ENCODE results near the gene NTN3.

NTN3 gene

DNA sequence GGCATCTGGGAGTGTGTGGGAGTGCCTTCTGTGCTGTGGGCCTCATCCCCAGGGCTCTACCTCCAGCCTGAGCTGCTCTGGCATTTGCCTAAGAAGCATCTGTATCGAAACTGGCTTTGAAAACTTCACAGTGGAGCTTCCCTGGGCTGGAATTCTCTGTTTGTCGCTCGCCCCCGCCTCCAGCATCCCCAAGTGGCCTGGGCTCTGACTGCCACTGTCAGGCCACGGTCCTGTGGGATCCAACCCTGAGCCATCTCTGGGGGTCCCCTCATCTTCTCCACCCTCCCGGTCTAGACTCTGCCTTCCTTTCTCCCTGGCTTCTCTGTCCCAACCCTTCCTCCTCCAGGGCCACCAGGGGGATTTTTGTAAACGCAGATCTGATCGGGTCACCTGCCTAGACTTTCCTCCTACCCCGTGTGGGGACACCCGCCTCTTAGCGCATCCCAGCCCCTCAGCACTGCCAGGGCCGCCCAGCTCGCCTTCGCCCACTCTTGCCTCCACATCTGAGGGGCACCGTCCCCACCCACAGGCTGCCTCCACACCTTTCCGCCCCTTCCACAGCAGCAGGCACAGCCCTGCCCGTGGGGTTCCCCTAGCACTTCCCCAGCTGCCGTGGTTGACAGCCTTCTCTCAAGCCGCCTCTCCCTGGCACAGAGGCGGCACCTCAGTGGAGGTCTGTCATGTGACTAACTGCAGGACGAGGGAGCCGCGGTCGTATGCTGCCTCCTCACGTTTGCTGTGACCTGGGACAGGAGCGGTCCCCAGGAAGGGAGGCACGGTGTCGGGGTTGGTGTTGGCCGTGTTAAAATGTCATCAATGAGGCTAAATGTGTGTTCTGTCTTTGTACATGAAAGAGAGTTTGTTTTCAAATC, 15.8 kb downstream of the NTN3 start:
- no peak overlapping the region for H3K4me3 ChIP-seq (ENCODE audit: low read depth, low read length)
- no peak for DNase-seq (ENCODE audit: low read depth)
- TF ChIP-seq, protein P1, sequence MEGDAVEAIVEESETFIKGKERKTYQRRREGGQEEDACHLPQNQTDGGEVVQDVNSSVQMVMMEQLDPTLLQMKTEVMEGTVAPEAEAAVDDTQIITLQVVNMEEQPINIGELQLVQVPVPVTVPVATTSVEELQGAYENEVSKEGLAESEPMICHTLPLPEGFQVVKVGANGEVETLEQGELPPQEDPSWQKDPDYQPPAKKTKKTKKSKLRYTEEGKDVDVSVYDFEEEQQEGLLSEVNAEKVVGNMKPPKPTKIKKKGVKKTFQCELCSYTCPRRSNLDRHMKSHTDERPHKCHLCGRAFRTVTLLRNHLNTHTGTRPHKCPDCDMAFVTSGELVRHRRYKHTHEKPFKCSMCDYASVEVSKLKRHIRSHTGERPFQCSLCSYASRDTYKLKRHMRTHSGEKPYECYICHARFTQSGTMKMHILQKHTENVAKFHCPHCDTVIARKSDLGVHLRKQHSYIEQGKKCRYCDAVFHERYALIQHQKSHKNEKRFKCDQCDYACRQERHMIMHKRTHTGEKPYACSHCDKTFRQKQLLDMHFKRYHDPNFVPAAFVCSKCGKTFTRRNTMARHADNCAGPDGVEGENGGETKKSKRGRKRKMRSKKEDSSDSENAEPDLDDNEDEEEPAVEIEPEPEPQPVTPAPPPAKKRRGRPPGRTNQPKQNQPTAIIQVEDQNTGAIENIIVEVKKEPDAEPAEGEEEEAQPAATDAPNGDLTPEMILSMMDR (IDR thresholded peaks at IDR 0.05; ENCODE audit: control insufficient read depth, extremely low read depth, insufficient read depth) = no peak

DNA sequence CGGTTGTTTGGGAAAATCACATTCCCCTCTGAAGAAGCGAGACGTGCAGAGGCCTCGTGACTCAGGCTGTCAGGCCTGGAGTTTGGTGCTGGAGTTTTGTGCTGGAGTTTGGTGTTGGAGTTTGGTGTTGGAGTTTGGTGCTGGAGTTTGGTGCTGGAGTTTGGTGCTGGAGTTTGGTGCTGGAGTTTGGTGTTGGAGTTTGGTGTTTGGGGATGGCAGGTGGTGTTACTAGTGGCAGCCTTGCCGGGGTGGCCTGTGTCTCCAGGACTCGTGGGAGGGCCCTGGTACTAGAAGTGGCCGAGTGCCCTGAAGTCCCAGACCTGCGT, 16.4 kb downstream of the NTN3 start:
- TF ChIP-seq, protein P1 (IDR thresholded peaks at IDR 0.05; ENCODE audit: control insufficient read depth, extremely low read depth, insufficient read depth) = no peak
- H3K4me3 ChIP-seq (ENCODE audit: low read depth, low read length) = no peak overlapping the region
- no peak for DNase-seq (ENCODE audit: low read depth)

DNA sequence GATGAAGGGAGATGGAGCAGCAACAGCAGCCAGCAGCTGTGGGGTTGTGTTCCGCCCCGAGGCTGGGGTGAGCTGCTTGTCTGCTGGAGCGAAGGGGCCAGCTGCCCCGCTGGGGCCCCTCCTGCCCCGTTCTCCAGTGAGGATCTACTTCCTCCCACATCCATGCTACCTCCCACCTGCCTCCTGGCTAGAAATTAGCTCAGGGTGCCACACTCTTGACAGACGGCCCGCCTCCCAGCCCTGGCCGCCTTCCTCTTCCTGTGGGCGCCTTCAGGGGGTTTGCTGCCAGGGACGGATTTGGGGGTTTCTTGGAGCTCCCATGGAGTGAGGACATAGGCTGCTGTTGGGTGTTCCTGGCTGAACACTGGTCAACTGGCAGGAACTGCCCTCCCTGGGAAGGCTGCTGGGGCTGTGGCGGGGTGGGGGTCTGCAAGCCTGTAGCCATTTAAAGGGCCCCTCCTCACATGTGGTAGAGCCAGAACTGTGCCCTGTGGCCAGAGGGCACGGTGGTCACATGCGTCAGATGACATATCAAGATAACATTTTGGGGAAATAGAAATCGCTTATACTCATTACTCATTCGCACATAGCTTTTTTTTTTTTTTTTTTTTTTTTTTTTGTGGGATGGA, 16.9 kb downstream of the NTN3 start:
- DNase-seq (ENCODE audit: low read depth) = no peak
- TF ChIP-seq, protein P1 (IDR thresholded peaks at IDR 0.05; ENCODE audit: control insufficient read depth, extremely low read depth, insufficient read depth) = no peak
- no peak overlapping the region for H3K4me3 ChIP-seq (ENCODE audit: low read depth, low read length)

DNA sequence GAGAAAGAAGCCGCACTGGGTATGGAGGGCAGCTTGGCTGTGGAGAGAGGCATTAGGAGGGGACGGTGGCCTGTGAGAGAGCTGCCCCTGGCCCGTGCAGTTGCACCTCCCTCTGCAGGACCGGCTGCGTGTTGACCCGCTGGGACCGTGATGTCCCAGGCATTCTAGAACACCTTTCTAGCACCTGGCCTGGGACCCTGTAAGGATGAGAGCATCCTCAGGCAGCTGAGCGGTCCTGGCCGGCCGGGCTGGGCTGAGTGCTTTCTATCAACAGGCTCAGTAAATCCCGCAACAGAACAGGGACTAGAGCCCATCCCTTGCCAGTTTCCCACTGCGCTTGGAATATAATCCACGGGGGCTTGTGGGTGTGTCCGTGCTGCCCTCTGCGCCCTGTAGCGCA, 18.5 kb downstream of the NTN3 start:
- TF ChIP-seq, protein P1 (IDR thresholded peaks at IDR 0.05; ENCODE audit: control insufficient read depth, extremely low read depth, insufficient read depth) = no peak
- H3K4me3 ChIP-seq (ENCODE audit: low read depth, low read length) = no peak overlapping the region
- DNase-seq (ENCODE audit: low read depth) = no peak

DNA sequence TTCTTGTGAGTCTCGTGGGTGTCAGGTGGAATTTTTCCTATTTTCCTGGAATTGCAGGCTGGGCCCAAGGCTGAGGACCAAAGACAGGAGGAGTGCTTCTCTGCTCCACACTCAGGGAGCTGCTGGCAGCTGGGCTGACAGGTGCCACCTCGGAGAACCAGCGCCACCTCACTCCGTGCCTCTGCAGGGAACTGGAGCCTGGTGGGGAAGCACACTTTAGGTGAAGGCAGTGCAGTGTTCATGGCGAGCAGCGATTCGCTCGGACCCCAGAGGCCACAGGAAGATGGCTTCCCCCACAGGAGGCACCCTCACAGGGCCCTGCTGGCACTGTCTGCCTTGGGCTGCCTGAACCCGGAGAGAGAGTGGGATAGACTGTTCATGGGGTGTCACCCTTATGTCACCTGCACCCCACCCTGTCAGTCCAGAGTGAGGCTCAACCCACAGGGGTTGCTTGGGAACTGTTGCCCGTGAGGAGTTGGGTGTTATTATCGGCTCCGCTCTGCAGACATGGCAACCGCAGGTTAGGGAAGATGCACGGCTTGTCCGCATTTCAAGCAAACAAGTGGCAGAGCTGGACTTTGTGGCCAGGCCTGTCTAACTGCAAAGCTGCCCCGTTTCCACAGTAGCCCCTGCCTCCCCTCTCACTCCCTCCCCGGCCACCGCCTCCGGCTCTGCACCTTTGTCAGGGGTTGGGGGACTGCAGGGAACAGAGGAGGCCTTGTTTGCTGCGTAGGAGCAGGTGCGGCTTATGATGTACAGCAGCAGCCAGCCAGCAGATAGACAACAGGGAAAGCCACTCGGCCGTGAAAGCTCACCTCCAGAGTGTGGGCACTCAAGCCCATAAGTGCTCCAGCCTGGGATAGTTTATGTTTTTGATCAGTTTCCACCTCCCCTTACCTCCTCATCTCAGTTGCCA, 19.4 kb downstream of the NTN3 start:
- no peak for DNase-seq (ENCODE audit: low read depth)

DNA sequence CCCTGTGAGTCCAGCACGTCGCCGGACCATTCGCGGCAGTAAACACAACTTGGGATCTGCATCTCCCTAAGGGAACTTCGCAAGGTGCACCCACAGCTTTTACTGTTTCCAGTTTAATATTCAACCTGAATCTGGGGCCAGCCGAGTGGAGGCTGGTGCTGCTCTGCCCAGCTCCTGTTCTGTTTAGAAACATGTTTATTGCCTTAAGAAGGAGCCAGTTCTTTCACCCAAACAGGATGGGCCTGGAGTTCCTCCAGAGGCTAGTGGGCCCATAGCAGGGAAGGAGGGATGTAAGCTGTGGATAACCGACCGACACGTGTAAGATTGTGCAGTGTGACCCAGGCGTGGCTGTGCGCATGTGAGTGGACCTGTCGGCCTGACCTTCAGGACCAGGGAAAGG, 21.2 kb downstream of the NTN3 start:
- TF ChIP-seq, protein P1 (IDR thresholded peaks at IDR 0.05; ENCODE audit: control insufficient read depth, extremely low read depth, insufficient read depth) = no peak
- no peak for DNase-seq (ENCODE audit: low read depth)
- H3K4me3 ChIP-seq (ENCODE audit: low read depth, low read length) = no peak overlapping the region

More for the DNA sequence above, 19.4 kb downstream of the NTN3 start:
- no peak overlapping the region for H3K4me3 ChIP-seq (ENCODE audit: low read depth, low read length)
- TF ChIP-seq, protein P1 (IDR thresholded peaks at IDR 0.05; ENCODE audit: control insufficient read depth, extremely low read depth, insufficient read depth) = no peak
